Renal pelvis (tissue), 12 donors: ENCODE measurements around the gene MRPS18B. TPM values are rescaled to one million over a fixed set of nuclear protein-coding genes. Genes with fewer than 3 reads are reported as not detected.
A peak's percentile ranks its signal among the peaks of the same experiment; 100 is the strongest.

Experiments used
- DNase-seq: peaks from one replicate; pipeline ENCODE4 v3.0.0-alpha.2; 2013
- long read RNA-seq, 16 experiments: transcript quantifications; one replicate each; lab custom pipeline, GENCODE V29; 2026
- polyA plus RNA-seq, 3 donors: library from polyadenylated mRNA; unstranded; fragments of 120-200 nt; gene quantifications; one replicate each; pipeline ENCODE4 v1.2.1, GENCODE V29; 2013; ENCODE audit not compliant: insufficient read length in 3 of 3

The MRPS18B gene
- polyA plus RNA-seq, result 10 to 100 TPM; 56.0 to 65.1 (median 62.2) TPM
- long read RNA-seq, donor 1, transcript MRPS18B-206 (7 exons, 1,532 nt), result major isoform, 38 of 38 reads
- long read RNA-seq, donor 1, partial matches to known transcripts, result 0 of 38 reads
- long read RNA-seq, donor 1, other reads (novel, unspliced or antisense), result 0 of 38 reads
- long read RNA-seq, donor 2, transcript MRPS18B-206 (7 exons, 1,532 nt), result major isoform, 34 of 50 reads
- long read RNA-seq, donor 2, partial matches to known transcripts, result 10 of 50 reads
- long read RNA-seq, donor 2, other reads (novel, unspliced or antisense), result 6 of 50 reads
- long read RNA-seq, donor 3, transcript MRPS18B-206 (7 exons, 1,532 nt), result major isoform, 31 of 38 reads
- long read RNA-seq, donor 3, partial matches to known transcripts, result 6 of 38 reads
- long read RNA-seq, donor 3, other reads (novel, unspliced or antisense), result 0 of 38 reads
- long read RNA-seq, donor 4, transcript MRPS18B-206 (7 exons, 1,532 nt), result major isoform, 35 of 35 reads
- long read RNA-seq, donor 4, partial matches to known transcripts, result 0 of 35 reads
- long read RNA-seq, donor 4, other reads (novel, unspliced or antisense), result 0 of 35 reads
- long read RNA-seq, donor 5, transcript MRPS18B-206 (7 exons, 1,532 nt), result major isoform, 22 of 63 reads
- long read RNA-seq, donor 5, partial matches to known transcripts, result 41 of 63 reads
- long read RNA-seq, donor 5, other reads (novel, unspliced or antisense), result 0 of 63 reads
- long read RNA-seq, donor 6, transcript MRPS18B-206 (7 exons, 1,532 nt), result major isoform, 38 of 38 reads
- long read RNA-seq, donor 6, partial matches to known transcripts, result 0 of 38 reads
- long read RNA-seq, donor 6, other reads (novel, unspliced or antisense), result 0 of 38 reads
- long read RNA-seq, donor 7, transcript MRPS18B-206 (7 exons, 1,532 nt), result major isoform, 32 of 37 reads
- long read RNA-seq, donor 7, partial matches to known transcripts, result 0 of 37 reads
- long read RNA-seq, donor 7, other reads (novel, unspliced or antisense), result 5 of 37 reads
- long read RNA-seq, donor 8, transcript MRPS18B-206 (7 exons, 1,532 nt), result major isoform, 14 of 14 reads
- long read RNA-seq, donor 8, partial matches to known transcripts, result 0 of 14 reads
- long read RNA-seq, donor 8, other reads (novel, unspliced or antisense), result 0 of 14 reads
- long read RNA-seq, donor 9, transcript MRPS18B-206 (7 exons, 1,532 nt), result major isoform, 43 of 48 reads
- long read RNA-seq, donor 9, partial matches to known transcripts, result 0 of 48 reads
- long read RNA-seq, donor 9, other reads (novel, unspliced or antisense), result 5 of 48 reads
- long read RNA-seq, donor 10, transcript MRPS18B-206 (7 exons, 1,532 nt), result major isoform, 46 of 46 reads
- long read RNA-seq, donor 10, partial matches to known transcripts, result 0 of 46 reads
- long read RNA-seq, donor 10, other reads (novel, unspliced or antisense), result 0 of 46 reads
- long read RNA-seq, donor 11, transcript MRPS18B-206 (7 exons, 1,532 nt), result major isoform, 19 of 32 reads
- long read RNA-seq, donor 11, partial matches to known transcripts, result 13 of 32 reads
- long read RNA-seq, donor 11, other reads (novel, unspliced or antisense), result 0 of 32 reads
- long read RNA-seq, donor 12, transcript MRPS18B-206 (7 exons, 1,532 nt), result major isoform, 49 of 49 reads
- long read RNA-seq, donor 12, partial matches to known transcripts, result 0 of 49 reads
- long read RNA-seq, donor 12, other reads (novel, unspliced or antisense), result 0 of 49 reads
- long read RNA-seq, donor 13, transcript MRPS18B-206 (7 exons, 1,532 nt), result major isoform, 24 of 25 reads
- long read RNA-seq, donor 13, partial matches to known transcripts, result 0 of 25 reads
- long read RNA-seq, donor 13, other reads (novel, unspliced or antisense), result 0 of 25 reads
- long read RNA-seq, donor 14, transcript MRPS18B-206 (7 exons, 1,532 nt), result major isoform, 62 of 69 reads
- long read RNA-seq, donor 14, partial matches to known transcripts, result 0 of 69 reads
- long read RNA-seq, donor 14, other reads (novel, unspliced or antisense), result 5 of 69 reads
- long read RNA-seq, donor 15, transcript MRPS18B-206 (7 exons, 1,532 nt), result major isoform, 54 of 175 reads
- long read RNA-seq, donor 15, partial matches to known transcripts, result 115 of 175 reads
- long read RNA-seq, donor 15, other reads (novel, unspliced or antisense), result 6 of 175 reads
- long read RNA-seq, donor 16, transcript MRPS18B-206 (7 exons, 1,532 nt), result major isoform, 41 of 128 reads
- long read RNA-seq, donor 16, partial matches to known transcripts, result 87 of 128 reads
- long read RNA-seq, donor 16, other reads (novel, unspliced or antisense), result 0 of 128 reads

DNA sequence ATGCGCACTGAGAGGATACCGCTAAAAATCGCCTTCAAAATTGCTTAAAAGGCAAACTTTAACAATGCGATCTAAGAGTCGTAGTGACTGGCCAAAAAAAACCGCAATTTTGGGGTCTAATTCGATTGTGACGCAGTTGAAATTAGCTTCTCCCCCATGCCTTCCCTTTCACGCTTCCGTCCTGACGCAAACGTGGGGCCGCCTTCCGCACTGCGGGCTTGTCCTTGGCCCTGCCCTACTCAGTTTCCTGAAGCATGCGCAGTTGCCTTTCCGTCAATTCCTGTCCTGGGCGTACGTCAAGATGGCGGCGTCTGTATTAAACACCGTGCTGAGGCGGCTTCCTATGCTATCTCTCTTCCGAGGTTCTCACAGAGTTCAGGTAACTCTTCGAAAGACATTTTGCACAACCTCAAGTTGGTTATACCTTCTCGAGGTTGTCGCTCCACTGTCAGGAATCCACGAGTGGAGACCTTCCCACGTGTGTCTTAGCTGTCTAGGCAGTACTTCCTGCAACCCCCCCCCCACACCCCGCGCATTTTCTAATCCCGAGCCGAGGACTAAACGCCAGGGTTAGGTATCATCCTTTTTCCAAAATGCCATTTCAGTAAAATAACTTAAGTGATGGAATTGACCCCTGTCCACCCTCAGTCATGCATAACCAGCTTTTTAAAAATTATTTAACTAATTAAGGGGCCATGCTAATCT lies at the start of gene MRPS18B:
TSS of gene MRPS18B (plus strand) at position 276 of the 705 bp plus-strand sequence. CDS start at position 302, 26 bp downstream.
- DNase-seq, result peak; percentile 99

DNA sequence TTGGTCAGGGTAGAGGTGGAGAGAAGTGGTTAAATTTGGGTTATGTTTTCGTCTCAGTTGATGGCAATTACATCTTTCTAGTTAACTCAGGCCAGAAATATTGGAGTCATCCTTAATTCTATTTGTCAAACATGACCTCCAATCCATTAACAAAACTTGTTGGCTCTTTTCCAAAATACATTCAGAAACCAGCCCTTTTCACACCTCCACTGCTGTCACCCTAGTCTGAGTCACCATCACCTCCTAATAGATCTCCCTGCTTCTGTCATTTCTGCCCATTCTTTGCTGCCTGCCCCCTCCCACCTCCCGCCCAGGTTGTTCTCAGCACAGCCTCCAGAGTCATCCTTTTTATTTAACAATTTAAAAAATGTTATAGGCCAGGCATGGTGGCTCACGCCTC lies 49.4 kb upstream of the MRPS18B start:
- DNase-seq, result no peak

DNA sequence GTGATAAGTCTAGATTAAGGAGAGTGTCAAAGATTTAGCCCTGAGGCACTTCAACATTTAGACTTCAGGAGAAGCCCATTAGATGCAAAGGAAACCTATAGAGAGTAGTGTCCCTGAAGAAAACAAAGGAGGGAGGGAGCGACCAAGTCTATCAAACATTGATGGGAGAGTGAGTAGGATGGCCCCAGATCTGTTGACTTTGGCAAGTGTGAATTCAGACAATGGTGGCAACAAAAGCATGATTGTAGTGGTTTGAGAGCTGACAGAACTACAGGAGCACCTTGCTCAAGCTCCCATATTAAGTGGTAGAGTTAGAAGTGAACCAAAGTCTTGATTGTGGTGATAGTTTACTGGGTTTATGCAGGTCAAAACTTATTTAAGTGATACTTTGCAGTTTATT lies 47.4 kb upstream of the MRPS18B start:
- DNase-seq, result no peak

DNA sequence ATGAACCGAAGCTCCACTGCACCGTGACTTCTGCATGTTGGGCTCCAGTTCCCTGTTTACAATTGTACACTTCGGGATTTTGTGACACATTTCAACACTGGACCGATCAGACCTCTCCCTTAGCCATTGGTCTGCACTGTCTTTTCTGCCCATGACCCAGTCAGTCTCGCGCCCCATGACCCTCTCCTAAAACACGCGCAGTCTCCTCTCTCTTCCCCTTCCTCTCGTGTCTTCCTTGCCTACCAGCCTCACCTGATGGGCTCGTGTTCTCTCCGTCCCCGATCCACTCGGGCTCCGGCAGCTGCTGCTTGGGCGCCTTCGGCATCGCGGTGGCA lies 46.9 kb upstream of the MRPS18B start:
- no peak for DNase-seq

DNA sequence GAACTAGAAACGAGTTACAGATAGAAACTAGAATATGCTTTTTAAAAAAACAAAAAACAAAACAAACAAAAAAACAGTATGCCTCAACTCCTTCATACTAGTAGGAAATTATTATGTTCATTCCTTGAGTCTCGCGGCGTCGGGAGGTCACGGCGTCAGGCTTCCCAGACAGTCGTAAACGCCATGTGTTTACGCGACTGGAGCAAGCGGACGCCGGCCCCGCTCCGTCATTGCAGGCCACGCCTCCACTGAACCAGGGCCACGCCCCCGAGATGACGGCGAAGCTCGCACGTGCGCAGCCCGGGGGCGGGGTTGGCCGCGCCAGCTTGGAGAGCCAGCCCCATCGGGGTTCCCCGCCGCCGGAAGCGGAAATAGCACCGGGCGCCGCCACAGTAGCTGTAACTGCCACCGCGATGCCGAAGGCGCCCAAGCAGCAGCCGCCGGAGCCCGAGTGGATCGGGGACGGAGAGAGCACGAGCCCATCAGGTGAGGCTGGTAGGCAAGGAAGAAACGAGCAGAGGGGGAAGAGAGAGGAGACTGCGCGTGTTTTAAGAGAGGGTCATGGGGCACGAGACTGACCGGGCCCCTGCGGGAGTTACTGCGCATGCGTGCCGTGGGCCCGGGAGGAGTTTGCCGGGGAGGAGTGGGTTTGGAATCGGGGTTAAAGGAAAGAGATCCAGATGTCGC lies 46.4 kb upstream of the MRPS18B start, which contains the start of gene ABCF1:
TSS of gene ABCF1 (plus strand) at position 368 of the 687 bp plus-strand sequence. CDS start at position 414, 46 bp downstream.
- peak; percentile 97 for DNase-seq

DNA sequence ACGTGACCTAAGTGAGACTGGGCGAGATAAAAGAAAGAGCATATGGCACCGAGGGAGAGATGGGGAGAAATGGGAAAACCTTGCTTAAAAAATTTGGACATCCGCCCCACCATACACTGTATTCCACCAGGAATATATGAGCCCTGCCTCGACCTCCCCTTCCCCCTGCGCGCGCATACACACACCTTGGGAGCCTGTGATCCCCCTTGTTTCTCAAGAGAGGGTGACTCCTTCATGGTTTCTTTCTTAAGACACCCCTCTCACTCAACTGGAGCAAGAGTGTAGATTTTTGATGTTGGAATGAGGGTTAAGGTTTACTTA lies 45.9 kb upstream of the MRPS18B start:
- no peak for DNase-seq

DNA sequence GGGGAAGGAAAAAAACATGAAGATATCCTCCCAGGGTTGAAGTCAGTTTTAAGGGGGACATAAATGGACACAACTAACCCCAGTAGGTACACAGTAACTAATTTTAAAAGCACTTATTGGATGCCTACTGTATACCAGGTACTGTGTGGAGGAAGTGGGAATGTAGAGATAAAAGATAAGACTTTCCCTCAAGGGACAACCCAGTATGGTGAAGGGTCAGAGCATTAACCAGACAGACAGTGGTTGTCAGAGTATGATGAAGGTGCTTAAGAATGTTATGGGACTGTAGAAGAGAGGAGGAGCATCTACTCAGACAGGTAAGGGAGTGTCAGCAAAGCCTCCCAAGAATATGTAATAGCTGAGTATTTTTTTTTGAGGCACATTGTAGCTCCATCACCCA lies 45.5 kb upstream of the MRPS18B start:
- DNase-seq, result no peak

DNA sequence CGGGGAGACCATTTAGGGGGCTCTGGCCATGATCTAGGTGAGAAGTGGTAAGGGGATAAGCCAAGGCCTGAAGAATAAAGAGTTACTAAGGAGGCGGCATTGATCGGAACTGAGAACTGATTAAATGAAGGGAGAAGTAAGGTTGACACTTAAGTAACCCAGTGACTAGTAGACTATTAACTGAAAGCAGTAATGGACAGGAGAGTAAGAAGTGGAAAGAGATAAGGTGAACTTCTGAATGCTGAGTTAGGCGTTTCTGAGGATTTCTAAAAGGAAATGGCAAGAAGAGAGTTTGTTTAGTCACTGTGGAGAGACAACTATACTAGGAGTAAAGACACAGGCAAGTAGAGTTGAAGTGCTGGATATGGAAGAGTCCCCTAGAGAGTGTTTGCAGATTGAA lies 44.5 kb upstream of the MRPS18B start:
- no peak for DNase-seq

DNA sequence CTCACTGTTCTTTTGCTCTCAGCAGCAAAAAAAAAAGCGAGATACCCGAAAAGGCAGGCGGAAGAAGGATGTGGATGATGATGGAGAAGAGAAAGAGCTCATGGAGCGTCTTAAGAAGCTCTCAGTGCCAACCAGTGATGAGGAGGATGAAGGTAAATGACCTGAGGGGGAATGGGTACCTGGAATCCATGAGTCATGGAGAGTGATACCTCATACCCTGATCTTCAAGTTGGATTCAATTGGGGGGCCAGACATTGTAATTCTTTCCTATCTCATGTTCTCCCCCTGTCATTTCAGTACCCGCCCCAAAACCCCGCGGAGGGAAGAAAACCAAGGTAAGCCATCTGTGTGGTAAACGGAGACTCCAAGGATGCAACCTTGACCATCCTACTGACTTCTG lies 39.6 kb upstream of the MRPS18B start:
- DNase-seq, result no peak

DNA sequence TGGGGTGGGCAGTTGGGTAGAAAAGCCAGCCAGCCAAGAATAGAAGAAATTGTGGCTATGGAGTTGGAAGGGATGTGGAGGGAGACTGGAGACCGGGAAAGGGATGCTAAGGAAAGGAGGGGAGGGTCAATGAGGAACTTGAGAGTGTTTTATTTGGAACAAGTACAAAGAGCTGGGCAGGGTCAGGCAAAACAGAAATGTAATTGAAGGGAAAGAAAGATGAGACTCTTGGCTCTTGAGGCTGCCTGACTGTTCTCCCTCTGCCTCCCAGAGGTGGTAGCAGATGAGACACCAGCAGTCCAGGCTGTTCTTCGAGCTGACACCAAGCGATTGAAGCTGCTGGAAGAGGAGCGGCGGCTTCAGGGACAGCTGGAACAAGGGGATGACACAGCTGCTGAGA lies 33.7 kb upstream of the MRPS18B start:
- DNase-seq, result no peak

DNA sequence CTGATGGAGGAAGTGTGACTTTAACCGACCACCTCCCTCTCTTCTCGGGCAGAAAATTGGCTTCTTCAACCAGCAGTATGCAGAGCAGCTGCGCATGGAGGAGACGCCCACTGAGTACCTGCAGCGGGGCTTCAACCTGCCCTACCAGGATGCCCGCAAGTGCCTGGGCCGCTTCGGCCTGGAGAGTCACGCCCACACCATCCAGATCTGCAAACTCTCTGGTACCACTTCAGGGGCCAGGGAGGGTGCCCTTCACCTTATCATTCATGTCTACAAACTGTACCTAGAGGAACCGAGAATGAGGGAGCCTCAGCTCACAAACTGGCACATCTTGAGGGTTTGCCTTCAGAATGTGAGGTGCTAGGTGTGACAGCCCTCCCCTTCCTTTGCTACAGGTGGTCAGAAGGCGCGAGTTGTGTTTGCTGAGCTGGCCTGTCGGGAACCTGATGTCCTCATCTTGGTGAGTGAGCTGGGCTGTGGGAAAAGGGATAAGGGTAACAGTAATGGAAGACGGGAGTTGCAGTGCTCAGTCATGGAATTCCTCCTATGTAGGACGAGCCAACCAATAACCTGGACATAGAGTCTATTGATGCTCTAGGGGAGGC lies 27.8 kb upstream of the MRPS18B start:
- no peak for DNase-seq

DNA sequence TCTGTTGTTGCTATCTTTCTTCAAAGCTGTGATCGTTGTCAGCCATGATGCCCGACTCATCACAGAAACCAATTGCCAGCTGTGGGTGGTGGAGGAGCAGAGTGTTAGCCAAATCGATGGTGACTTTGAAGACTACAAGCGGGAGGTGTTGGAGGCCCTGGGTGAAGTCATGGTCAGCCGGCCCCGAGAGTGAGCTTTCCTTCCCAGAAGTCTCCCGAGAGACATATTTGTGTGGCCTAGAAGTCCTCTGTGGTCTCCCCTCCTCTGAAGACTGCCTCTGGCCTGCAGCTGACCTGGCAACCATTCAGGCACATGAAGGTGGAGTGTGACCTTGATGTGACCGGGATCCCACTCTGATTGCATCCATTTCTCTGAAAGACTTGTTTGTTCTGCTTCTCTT lies 27.1 kb upstream of the MRPS18B start:
- DNase-seq, result no peak

DNA sequence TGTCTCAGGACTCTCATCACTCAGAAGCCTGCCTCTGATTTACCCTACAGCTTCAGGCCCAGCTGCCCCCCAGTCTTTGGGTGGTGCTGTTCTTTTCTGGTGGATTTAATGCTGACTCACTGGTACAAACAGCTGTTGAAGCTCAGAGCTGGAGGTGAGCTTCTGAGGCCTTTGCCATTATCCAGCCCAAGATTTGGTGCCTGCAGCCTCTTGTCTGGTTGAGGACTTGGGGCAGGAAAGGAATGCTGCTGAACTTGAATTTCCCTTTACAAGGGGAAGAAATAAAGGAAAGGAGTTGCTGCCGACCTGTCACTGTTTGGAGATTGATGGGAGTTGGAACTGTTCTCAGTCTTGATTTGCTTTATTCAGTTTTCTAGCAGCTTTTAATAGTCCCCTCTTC lies 26.6 kb upstream of the MRPS18B start:
- DNase-seq, result peak; percentile 57

DNA sequence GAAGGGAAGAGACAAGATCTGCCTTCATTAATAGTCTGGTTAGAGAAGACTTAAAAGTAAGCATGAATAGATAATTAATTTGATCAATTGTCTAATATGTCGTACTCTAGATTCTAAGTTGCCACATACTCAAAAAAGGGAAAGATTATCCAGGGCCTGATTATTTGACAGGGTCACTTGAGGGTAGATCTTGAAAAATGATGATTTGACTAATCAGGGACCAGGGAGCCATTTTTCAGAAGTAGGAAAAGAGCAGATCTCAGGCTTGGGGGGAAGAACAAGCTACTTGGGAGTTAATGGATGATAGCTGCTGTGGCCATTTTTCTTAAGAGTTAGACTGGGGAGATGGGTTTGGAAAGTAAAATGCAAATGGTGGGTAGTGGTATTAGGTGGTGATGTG lies 25.4 kb upstream of the MRPS18B start:
- no peak for DNase-seq

DNA sequence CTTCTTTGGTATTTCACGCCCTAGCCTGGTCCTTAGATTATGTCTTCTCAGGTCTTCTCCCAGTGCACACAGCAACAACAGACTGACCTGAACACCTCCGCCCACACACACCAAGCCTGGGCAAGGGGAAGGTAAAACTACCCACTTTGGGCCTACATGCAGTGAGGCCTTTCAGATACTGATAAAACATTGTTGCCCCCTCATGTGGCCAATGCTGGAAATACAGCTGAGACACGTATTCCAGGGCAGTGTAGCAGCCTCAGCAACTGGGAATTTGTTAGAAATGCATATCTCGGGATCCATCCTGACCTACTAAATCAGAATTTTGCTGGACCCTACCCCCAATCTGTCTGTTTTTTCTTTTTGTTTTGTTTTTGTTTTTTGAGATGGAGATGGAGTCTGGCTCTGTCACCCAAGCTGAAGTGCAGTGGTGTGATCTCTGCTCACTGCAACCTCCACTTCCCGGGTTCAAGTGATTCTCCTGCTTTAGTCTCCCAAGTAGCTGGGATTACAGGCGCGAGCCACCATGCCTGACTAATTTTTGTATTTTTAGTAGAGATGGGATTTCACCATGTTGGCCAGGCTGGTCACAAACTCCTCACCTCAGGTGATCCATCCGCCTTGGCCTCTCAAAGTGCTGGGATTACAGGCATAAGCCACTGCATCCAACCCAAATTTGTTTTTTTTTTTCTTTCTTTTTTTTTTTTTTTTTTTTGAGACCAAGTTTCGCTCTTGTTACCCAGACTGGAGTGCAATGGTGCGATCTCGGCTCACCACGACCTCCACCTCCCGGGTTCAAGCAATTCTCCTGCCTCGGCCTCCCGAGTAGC lies 20.1 kb upstream of the MRPS18B start:
- DNase-seq, result peak; percentile 73

DNA sequence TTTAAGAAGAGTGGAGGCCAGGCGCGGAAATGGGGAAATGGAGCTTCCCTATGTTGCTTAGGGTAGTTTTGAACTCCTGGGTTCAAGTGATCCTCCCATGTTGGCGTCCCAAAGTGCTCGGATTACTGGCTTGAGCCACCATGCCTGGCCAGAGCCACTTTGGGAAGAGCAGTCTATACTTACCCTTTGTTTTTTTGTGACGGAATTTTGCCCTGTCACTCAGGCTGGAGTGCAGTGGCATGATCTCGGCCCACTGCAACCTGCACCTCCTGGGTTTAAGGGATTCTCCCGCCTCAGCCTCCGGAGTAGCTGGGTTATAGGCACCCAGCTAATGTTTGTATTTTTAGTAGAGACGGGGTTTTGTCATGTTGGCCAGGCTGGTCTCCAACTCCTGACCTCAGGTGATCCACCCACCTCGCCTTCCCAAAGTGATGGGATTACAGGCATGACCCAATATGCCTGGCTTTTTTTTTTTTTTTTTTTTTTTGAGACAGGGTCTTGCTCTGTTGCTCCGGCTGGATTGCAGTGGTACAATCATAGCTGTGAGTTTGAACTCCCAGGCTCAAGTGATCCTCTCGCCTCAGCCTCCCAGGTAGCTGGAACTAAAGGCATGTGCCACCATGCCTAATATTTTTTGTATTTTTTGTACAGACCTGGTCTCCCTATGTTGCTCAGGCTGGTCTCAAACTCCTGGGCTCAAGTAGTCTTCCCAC lies 18.6 kb upstream of the MRPS18B start:
- DNase-seq, result no peak
